GM20000 (cell line): ENCODE data around the gene IL26.

Experiments used
- DNase-seq: peaks from one replicate; pipeline ENCODE4 v3.0.0; 2012; ENCODE audit warnings: low spot score
- TF ChIP-seq, protein P1 (sequence below): IDR thresholded peaks from 2 replicates; pipeline ENCODE4 v1.5.1; 2012; ENCODE audit warnings: mild to moderate bottlenecking, control low read depth; ENCODE audit errors: extremely low read depth, missing control alignments

IL26 gene

DNA sequence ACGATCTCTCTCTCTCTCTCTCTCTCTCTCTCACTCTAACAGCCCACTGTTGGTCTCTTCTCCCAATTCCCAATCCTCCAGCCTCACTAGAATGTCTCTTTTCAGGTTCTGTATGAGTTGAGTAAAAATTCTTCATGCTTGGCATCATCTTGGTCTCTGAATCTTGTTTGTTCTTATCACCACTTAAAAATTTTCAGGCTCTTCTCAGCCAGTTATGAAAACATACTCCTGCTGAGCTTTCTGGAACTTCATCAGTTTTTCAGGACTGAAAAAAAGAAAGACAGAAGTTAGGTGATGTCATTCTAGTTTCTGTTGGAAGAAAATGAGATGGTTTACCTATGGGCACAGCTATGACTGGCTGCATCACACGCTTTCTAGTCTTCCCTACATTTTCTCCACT, 39.2 kb upstream of the IL26 start:
- DNase-seq: no peak

DNA sequence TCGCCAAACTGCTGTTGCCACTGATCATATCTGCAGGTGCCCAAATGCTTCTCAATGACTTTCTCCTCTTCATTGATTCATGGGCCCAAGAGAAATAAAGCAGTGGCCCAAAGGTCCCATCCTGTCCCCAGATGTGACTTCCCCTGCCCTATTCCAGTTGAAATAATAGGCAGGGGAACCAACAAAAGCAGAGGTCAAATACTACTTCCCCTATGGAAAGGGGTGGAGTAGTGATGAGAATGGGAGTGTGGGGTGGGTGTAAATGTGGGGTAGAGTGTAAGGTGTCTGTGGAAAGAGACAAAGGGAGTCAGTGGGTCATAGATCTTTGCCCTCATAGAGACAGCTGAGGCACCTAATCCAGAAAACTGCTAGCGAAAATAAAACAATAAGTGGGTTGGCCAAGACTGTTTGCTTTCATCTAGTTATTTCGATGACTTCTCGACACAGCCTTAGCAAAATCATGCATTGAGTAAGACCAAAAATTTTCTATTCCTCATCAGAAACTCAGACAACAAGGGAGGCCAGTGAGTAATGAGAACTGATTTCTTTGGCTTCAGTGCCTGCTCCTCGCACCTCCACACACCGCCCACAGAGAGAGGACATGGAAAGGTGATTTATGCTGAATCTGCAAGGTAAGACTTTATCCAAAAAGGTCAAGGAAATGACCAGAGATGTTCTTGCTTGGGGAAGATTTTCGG, 38.7 kb upstream of the IL26 start:
- TF ChIP-seq, protein P1, sequence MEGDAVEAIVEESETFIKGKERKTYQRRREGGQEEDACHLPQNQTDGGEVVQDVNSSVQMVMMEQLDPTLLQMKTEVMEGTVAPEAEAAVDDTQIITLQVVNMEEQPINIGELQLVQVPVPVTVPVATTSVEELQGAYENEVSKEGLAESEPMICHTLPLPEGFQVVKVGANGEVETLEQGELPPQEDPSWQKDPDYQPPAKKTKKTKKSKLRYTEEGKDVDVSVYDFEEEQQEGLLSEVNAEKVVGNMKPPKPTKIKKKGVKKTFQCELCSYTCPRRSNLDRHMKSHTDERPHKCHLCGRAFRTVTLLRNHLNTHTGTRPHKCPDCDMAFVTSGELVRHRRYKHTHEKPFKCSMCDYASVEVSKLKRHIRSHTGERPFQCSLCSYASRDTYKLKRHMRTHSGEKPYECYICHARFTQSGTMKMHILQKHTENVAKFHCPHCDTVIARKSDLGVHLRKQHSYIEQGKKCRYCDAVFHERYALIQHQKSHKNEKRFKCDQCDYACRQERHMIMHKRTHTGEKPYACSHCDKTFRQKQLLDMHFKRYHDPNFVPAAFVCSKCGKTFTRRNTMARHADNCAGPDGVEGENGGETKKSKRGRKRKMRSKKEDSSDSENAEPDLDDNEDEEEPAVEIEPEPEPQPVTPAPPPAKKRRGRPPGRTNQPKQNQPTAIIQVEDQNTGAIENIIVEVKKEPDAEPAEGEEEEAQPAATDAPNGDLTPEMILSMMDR: no peak
- DNase-seq: no peak

More for the DNA sequence above, 39.2 kb upstream of the IL26 start:
- TF ChIP-seq, protein P1: no peak

DNA sequence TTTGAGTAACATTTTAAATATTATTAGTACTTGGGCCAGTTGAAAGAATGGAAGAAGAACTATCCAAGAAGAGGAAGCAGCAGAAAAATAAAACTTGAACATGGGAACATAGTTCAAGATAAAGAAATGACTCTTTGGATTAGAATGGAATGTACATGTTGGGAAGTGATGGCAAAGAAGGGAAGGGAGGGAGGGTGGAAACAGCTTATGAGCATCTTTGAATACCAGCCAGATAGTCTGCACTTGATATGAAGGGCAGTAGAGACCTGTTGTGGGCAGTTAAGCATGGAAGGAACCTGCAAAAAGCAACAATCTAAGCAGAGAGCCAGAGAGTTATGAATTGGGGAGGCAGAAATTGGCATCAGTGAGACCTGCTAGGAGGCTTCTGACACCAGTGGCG, 37.8 kb upstream of the IL26 start:
- TF ChIP-seq, protein P1: no peak
- DNase-seq: no peak

DNA sequence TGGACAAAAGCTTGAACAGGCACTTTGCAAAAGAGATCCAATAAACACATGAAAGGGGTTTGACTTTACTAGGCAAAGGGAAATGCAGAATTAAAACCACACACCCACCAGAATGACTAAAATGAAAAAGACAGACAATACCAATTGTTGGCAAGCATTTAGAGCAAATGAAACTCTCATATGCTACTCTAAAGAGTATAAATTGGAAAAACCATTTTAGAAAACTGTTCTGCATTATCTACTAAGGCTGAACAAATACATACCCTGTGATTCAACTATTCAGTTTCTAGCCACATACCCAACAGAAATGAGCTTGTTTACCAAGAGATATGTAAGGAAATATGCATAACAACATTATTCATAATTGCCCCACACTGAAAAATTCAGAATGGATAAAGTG, 36.3 kb upstream of the IL26 start:
- DNase-seq: no peak
- TF ChIP-seq, protein P1: no peak

DNA sequence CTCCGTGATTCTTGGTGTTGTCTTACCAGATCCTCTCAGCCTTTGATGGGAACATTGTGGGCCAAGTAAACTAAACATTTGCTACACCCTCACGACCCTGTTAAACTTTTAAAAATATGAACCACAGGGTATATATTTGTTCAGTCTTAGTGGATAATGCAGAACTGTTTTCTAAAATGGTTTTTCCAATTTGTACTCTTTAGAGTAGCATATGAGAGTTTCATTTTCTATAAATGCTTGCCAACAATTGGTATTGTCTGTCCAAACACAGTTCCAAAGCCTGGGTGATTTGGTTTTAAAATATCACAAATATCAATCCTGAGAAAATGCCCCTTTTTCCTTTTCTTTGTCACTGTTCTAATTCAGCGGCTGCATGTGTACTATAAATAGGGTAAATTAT, 34.5 kb upstream of the IL26 start:
- no peak for DNase-seq
- TF ChIP-seq, protein P1: no peak

DNA sequence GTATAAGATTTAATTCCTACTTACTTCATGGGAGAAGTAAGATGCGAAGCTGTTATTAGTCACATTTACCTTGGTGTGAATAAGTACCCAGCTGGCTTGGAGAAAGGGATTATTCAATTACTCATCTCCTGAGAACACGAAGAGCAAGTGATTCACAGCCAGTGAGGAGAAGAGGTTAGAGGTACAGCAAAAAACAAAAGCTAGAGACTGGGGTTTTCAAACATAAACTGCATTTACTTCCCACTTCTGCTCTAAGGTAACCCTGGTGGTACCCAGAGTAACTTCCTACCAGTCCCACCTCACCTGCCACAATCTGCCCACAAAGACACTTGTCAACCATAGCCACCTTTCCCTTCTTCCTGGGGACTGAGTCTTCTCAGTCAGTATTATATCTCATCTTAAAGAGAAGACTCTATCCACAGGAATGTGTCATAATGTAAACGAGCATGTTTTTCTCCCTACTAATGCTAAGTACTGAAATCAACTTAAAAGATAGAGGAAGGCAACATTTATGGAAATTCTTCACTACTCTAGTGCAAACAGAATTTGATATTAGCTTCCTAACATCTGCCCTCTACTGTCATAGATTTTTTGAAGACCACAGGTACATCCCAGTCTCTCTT, 33.8 kb upstream of the IL26 start:
- TF ChIP-seq, protein P1: no peak
- no peak for DNase-seq

DNA sequence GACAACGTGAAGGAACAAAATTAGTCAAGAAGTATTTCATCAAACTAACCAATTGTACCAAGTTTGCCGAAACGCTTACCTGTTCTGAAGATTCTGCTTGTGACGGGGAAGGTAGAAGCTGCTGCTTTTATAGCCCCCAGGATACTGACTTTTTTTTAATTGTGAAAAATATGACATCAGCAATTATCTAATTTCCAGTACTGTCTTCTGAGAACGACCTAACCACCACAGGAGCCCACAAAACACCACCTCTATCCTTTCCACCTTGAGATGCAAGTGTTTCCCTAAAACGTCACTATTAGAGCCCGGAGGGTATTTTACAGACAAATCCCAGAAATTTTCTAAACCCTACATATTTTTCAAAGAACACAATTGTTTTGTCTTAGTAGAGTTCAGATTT, 27.9 kb upstream of the IL26 start, which contains the start of gene IL22:
Gene IL22 (minus strand): TSS at position 101 of the 400 bp plus-strand sequence. CDS start 156 bp downstream, outside the sequence.
- TF ChIP-seq, protein P1: no peak
- DNase-seq: no peak
